Astrocyte (in vitro differentiated cells and primary cell): ENCODE results near the gene ZNF346. TPM values are rescaled to one million over a fixed set of nuclear protein-coding genes. Genes with fewer than 3 reads are reported as not detected.
A peak's percentile ranks its signal among the peaks of the same experiment; 100 is the strongest.

Source experiments
- DNase-seq: peaks from one replicate; pipeline ENCODE4 v3.0.0-alpha.2; 2010; ENCODE audit warnings: low read depth
- FAIRE-seq: peaks from 2 replicates; lab custom pipeline; 2011; peaks lifted over from hg19 to GRCh38; lab: Jason Lieb, UNC
- H2AFZ ChIP-seq: 2 replicates; pipeline ENCODE4 v1.6.0; 2012; ENCODE audit warnings: low read depth, low read length, inconsistent platforms
- H3K27ac ChIP-seq: 2 replicates; pipeline ENCODE4 v1.5.1; 2011; ENCODE audit warnings: low read depth, low read length, inconsistent platforms
- H3K27me3 ChIP-seq: 2 replicates; pipeline ENCODE4 v1.6.0; 2011; ENCODE audit warnings: low read length, inconsistent platforms; ENCODE audit not compliant: insufficient read depth
- H3K36me3 ChIP-seq: 2 replicates; pipeline ENCODE4 v1.5.1; 2011; ENCODE audit warnings: low read length, inconsistent platforms; ENCODE audit not compliant: insufficient read depth
- H3K4me1 ChIP-seq: 2 replicates; pipeline ENCODE4 v1.5.1; 2011; ENCODE audit warnings: low read length, inconsistent platforms; ENCODE audit not compliant: insufficient read depth
- H3K4me2 ChIP-seq: 2 replicates; pipeline ENCODE4 v1.6.0; 2012; ENCODE audit warnings: low read length, inconsistent platforms
- H3K4me3 ChIP-seq: 2 replicates; pipeline ENCODE4 v1.5.1; 2011; ENCODE audit warnings: low read depth, mild to moderate bottlenecking, low read length, inconsistent platforms; ENCODE audit not compliant: insufficient read depth
- H3K79me2 ChIP-seq: 2 replicates; pipeline ENCODE4 v1.6.0; 2012; ENCODE audit warnings: mild to moderate bottlenecking, low read length, inconsistent platforms; ENCODE audit not compliant: insufficient read depth
- H3K9ac ChIP-seq: 2 replicates; pipeline ENCODE4 v1.6.0; 2012; ENCODE audit warnings: mild to moderate bottlenecking, low read length, inconsistent platforms
- H3K9me3 ChIP-seq: 2 replicates; pipeline ENCODE4 v1.5.1; 2012; ENCODE audit warnings: low read depth, mild to moderate bottlenecking, low read length, inconsistent platforms; ENCODE audit not compliant: insufficient read depth
- H4K20me1 ChIP-seq: 2 replicates; pipeline ENCODE4 v1.6.0; 2012; ENCODE audit warnings: low read length, inconsistent platforms; ENCODE audit not compliant: insufficient read depth
- H3K27ac Mint-ChIP-seq: one replicate; pipeline ENCODE4 v1.8.0; 2021; ENCODE audit warnings: mild to moderate bottlenecking, mixed read lengths; ENCODE audit not compliant: unreplicated experiment
- H3K27me3 Mint-ChIP-seq: one replicate; pipeline ENCODE4 v1.8.0; 2021; ENCODE audit warnings: low read depth, mixed read lengths; ENCODE audit not compliant: unreplicated experiment
- H3K36me3 Mint-ChIP-seq: one replicate; pipeline ENCODE4 v1.8.0; 2021; ENCODE audit warnings: low read depth, mixed read lengths; ENCODE audit not compliant: unreplicated experiment
- H3K4me1 Mint-ChIP-seq: one replicate; pipeline ENCODE4 v1.8.0; 2021; ENCODE audit warnings: low read depth, mixed read lengths; ENCODE audit not compliant: unreplicated experiment
- H3K4me3 Mint-ChIP-seq: one replicate; pipeline ENCODE4 v1.8.0; 2021; ENCODE audit warnings: mild to moderate bottlenecking, moderate library complexity, mixed read lengths; ENCODE audit not compliant: unreplicated experiment
- H3K9me3 Mint-ChIP-seq: one replicate; pipeline ENCODE4 v1.8.0; 2021; ENCODE audit warnings: mild to moderate bottlenecking, mixed read lengths; ENCODE audit not compliant: unreplicated experiment
- CTCF ChIP-seq: IDR thresholded peaks from 2 replicates; pipeline ENCODE4 v1.5.1; 2011; ENCODE audit warnings: low read depth, mild to moderate bottlenecking, inconsistent platforms, low read length, moderate library complexity; ENCODE audit not compliant: insufficient read depth
- EZH2 ChIP-seq: IDR thresholded peaks from 2 replicates; pipeline ENCODE4 v1.6.1; 2012; ENCODE audit warnings: mild to moderate bottlenecking, low read length, inconsistent platforms; ENCODE audit not compliant: insufficient read depth
- total RNA-seq: library from RNA; stranded (reverse); gene quantifications from 2 replicates; pipeline ENCODE4 v1.2.1, GENCODE V29; 2021

ZNF346 gene
- total RNA-seq, 1 donor from 2014 or later, result 13.8 TPM

- Histone ChIP-seq H3K36me3 (peaks cover 27% of the 10 kb centered on the region), H3K27ac (no peak overlapping the region), H3K4me2 (no peak overlapping the region), H3K9ac (no peak overlapping the region), H3K79me2 (peaks cover 26% of the 10 kb centered on the region), H3K4me1 (no peaks in the 10 kb centered on the region), H3K9me3 (no peaks in the 10 kb centered on the region), H3K4me3 (no peak overlapping the region), H2AFZ (no peak overlapping the region), H4K20me1 (peaks cover 36% of the 10 kb centered on the region), H3K27me3 (no peaks in the 10 kb centered on the region)
- Mint-ChIP-seq H3K9me3 (no peaks in the 10 kb centered on the region), H3K4me3 (no peak overlapping the region), H3K27ac (no peak overlapping the region), H3K27me3 (no peaks in the 10 kb centered on the region), H3K4me1 (no peaks in the 10 kb centered on the region), H3K36me3 (peaks cover 16% of the 10 kb centered on the region)
- FAIRE-seq, result no peak
- peak; percentile 5 for TF ChIP-seq CTCF
- TF ChIP-seq EZH2, result no peak
- no peak for DNase-seq
Measured at GRCh38 chr5:177041936-177042335, 19.4 kb downstream of the ZNF346 start.

- peaks cover 16% of the 10 kb centered on the region for H3K36me3 Mint-ChIP-seq
- H2AFZ ChIP-seq, result no peak overlapping the region
- DNase-seq, result no peak
Measured at GRCh38 chr5:177043114-177043513, 20.6 kb downstream of the ZNF346 start.

More at GRCh38 chr5:177043114-177043513, 20.6 kb downstream of the ZNF346 start:
- H3K4me3 ChIP-seq, result no peak overlapping the region
- H4K20me1 ChIP-seq, result peaks cover 25% of the 10 kb centered on the region
- H3K79me2 ChIP-seq, result peaks cover 15% of the 10 kb centered on the region
- FAIRE-seq, result no peak
- Mint-ChIP-seq H3K27ac (no peak overlapping the region), H3K4me1 (no peaks in the 10 kb centered on the region), H3K9me3 (no peaks in the 10 kb centered on the region), H3K4me3 (no peak overlapping the region), H3K27me3 (no peaks in the 10 kb centered on the region)
- H3K9ac ChIP-seq, result no peak overlapping the region
- H3K4me1 ChIP-seq, result no peaks in the 10 kb centered on the region
- H3K4me2 ChIP-seq, result no peak overlapping the region
- H3K36me3 ChIP-seq, result peaks cover 32% of the 10 kb centered on the region
- TF ChIP-seq CTCF (no peak), EZH2 (no peak)
- H3K9me3 ChIP-seq, result no peaks in the 10 kb centered on the region
- H3K27me3 ChIP-seq, result no peaks in the 10 kb centered on the region
- H3K27ac ChIP-seq, result no peak overlapping the region
